ENCODE measurements around the gene AQP9. TPM values are rescaled to one million over a fixed set of nuclear protein-coding genes. Genes with fewer than 3 reads are reported as not detected.

Gene AQP9
- total and polyA plus RNA-seq, 2 of the 8 experiments (the other 6 are each of a cell fraction or from before 2014, with no cell fraction given): not detected

DNA sequence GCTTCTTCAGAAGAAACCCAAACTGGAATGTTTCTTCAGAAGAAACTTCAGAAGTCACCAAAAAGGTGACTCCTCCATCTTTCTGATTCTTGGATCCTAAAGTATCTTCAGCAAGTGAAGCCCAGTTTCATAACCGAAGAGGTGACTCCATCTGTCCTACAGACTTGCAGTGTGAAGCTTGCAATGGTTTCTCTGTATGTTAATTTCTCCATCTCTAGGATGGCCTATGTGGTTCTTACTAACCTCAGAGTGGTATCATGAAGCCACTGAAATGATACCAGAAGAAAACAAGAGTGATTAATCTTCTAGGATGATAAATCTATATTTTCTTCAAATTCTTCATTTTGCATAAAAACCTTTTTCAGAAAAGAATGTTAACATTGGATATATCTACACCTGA is 495 bp upstream of the AQP9 start (continued):
- no peak for TF ChIP-seq CBX8 (IDR thresholded peaks at IDR 0.05; ENCODE audit: borderline replicate concordance, low read depth, low read length)
